G401 (cell line): ENCODE results near the gene LCTL. TPM values are rescaled to one million over a fixed set of nuclear protein-coding genes. Genes with fewer than 3 reads are reported as not detected.
"Not testable (repeated sequence)": the region's sequence is repeated elsewhere in the genome, so short reads cannot be mapped to it uniquely, and the experiment has no call there.

Experiments
- DNase-seq: peaks from one replicate; pipeline ENCODE4 v3.0.0-alpha.2; 2015; ENCODE audit warnings: low spot score
- in situ Hi-C: cut with HindIII; loops from 2 replicates; pipeline ENCODE4 v1.10.0; 2016; ENCODE audit warnings: low sequenced_read_pairs, mixed read lengths
- total RNA-seq: library from RNA; depleted of rRNA; stranded (reverse); fragments of >200 nt; shearing (Covaris generic); gene quantifications from 2 replicates; pipeline ENCODE4 v1.2.3, GENCODE V29; 2014

Gene LCTL
- total RNA-seq, 1 experiment from 2014 or later = 0.07 TPM

- in situ Hi-C loops = no loop called here
Observed at GRCh38 chr15:66592505-66593218, 26.9 kb upstream of the LCTL start.

GRCh38 chr15:66591322-66591862, 25.6 kb upstream of the LCTL start:
- no peak for DNase-seq
- in situ Hi-C loops = no loop called here

More at GRCh38 chr15:66592505-66593218, 26.9 kb upstream of the LCTL start:
- DNase-seq = no peak

GRCh38 chr15:66590435-66590834, 24.6 kb upstream of the LCTL start:
- no peak for DNase-seq
- in situ Hi-C loops = no loop called here

- DNase-seq, in situ Hi-C loops: not testable (repeated sequence)
Observed at GRCh38 chr15:66589429-66589828, 23.6 kb upstream of the LCTL start.

GRCh38 chr15:66588971-66589370, 23.2 kb upstream of the LCTL start:
- DNase-seq = no peak
- in situ Hi-C loops = no loop called here

GRCh38 chr15:66588537-66588936, 22.7 kb upstream of the LCTL start:
- no peak for DNase-seq
- in situ Hi-C loops = no loop called here

- DNase-seq = no peak
- in situ Hi-C loops = no loop called here
Observed at GRCh38 chr15:66587749-66588148, 22.0 kb upstream of the LCTL start.

GRCh38 chr15:66587020-66587419, 21.2 kb upstream of the LCTL start:
- no peak for DNase-seq
- in situ Hi-C loops = no loop called here

GRCh38 chr15:66586155-66586976, 20.6 kb upstream of the LCTL start:
- no peak for DNase-seq
- in situ Hi-C loops = no loop called here

GRCh38 chr15:66581972-66582537, 16.3 kb upstream of the LCTL start:
- DNase-seq = no peak
- in situ Hi-C loops = no loop called here

- in situ Hi-C loops = no loop called here
- no peak for DNase-seq
Observed at GRCh38 chr15:66580643-66581042, 14.8 kb upstream of the LCTL start.

- in situ Hi-C loops = no loop called here
- no peak for DNase-seq
Observed at GRCh38 chr15:66578286-66578875, 12.6 kb upstream of the LCTL start.

GRCh38 chr15:66574596-66574950, 8.8 kb upstream of the LCTL start:
- no peak for DNase-seq
- in situ Hi-C loops = no loop called here

GRCh38 chr15:66573719-66574595, 8.2 kb upstream of the LCTL start:
- no peak for DNase-seq
- in situ Hi-C loops = no loop called here

- DNase-seq = no peak
- in situ Hi-C loops = no loop called here
Observed at GRCh38 chr15:66573348-66573718, 7.5 kb upstream of the LCTL start.

- no peak for DNase-seq
- in situ Hi-C loops = no loop called here
Observed at GRCh38 chr15:66572146-66572545, 6.3 kb upstream of the LCTL start.

GRCh38 chr15:66570842-66571478, 5.2 kb upstream of the LCTL start:
- DNase-seq = no peak
- in situ Hi-C loops = no loop called here

GRCh38 chr15:66570327-66570726, 4.5 kb upstream of the LCTL start:
- DNase-seq = no peak
- in situ Hi-C loops = no loop called here
